Measurements from ENCODE around the gene NOXA1.

DNA sequence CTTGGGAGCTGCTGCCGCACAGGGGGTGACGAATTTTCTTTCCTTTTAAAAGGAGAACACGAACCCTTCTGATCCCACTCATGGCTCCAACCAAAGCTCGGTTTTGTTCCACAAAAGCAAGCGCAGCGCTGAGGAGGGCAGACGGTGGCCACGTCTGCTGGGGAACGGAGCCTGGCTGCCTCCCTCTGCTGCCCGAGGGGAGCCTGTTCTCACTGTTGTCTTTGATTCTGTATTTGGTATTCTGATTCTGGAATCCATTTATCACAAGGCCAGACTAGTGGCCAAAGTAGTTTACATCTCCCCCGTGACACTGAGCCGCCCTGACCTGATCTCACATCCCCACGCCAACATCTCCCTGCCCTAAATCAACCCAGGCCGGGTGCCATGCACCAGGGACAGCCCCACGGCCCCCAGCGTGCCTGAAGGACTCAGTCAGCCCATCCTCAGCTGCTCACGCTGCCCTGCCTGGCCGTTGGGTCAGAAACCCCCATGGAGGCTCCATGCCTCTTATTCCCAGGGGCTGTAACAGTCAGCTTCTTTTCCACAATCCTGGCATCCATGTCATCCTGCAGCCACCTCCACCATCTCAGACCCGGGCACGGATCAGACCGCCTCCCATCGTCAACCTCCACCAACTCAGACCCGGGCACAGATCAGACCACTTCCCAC is 42.7 kb downstream of the NOXA1 start:
- TF ChIP-seq POLR2A (IDR thresholded peaks at IDR 0.05; ENCODE audit: extremely low read depth, insufficient read length) = no peak
- TF ChIP-seq, protein P1, sequence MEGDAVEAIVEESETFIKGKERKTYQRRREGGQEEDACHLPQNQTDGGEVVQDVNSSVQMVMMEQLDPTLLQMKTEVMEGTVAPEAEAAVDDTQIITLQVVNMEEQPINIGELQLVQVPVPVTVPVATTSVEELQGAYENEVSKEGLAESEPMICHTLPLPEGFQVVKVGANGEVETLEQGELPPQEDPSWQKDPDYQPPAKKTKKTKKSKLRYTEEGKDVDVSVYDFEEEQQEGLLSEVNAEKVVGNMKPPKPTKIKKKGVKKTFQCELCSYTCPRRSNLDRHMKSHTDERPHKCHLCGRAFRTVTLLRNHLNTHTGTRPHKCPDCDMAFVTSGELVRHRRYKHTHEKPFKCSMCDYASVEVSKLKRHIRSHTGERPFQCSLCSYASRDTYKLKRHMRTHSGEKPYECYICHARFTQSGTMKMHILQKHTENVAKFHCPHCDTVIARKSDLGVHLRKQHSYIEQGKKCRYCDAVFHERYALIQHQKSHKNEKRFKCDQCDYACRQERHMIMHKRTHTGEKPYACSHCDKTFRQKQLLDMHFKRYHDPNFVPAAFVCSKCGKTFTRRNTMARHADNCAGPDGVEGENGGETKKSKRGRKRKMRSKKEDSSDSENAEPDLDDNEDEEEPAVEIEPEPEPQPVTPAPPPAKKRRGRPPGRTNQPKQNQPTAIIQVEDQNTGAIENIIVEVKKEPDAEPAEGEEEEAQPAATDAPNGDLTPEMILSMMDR (IDR thresholded peaks at IDR 0.05; ENCODE audit: low read depth, low read length) = no peak
- TF ChIP-seq, protein P2, sequence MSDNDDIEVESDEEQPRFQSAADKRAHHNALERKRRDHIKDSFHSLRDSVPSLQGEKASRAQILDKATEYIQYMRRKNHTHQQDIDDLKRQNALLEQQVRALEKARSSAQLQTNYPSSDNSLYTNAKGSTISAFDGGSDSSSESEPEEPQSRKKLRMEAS (IDR thresholded peaks at IDR 0.05; ENCODE audit: low read depth, low read length) = no peak
